Duodenal mucosa (tissue), 2 donors: Measurements from ENCODE around the gene SDC1.

Source experiments
- H3K27ac ChIP-seq: one replicate; pipeline ENCODE4 v1.7.0; 2013; ENCODE audit warnings: low read depth, low read length
- H3K27me3 ChIP-seq, 2 donors: one replicate each; pipeline ENCODE4 v1.7.0; 2013; ENCODE audit warnings: low read length in 2 of 2, control low read depth in 1 of 2; ENCODE audit not compliant: insufficient read depth in 2 of 2, control insufficient read depth in 1 of 2
- H3K36me3 ChIP-seq, 2 donors: one replicate each; pipeline ENCODE4 v1.7.0; 2013; ENCODE audit warnings: low read length in 2 of 2, control low read depth in 1 of 2; ENCODE audit not compliant: insufficient read depth in 2 of 2, control insufficient read depth in 1 of 2
- H3K4me1 ChIP-seq, 2 donors: one replicate each; pipeline ENCODE4 v1.7.0; 2013; ENCODE audit warnings: low read length in 2 of 2, control low read depth in 1 of 2; ENCODE audit not compliant: insufficient read depth in 2 of 2, control insufficient read depth in 1 of 2
- H3K4me3 ChIP-seq, 2 donors: one replicate each; pipeline ENCODE4 v1.7.0; 2013; ENCODE audit warnings: low read length in 2 of 2, low read depth in 1 of 2
- H3K9ac ChIP-seq, 2 donors: one replicate each; pipeline ENCODE4 v1.7.0; 2013; ENCODE audit warnings: low read length in 2 of 2, low read depth in 1 of 2
- H3K9me3 ChIP-seq, 2 donors: one replicate each; pipeline ENCODE4 v1.7.0; 2013; ENCODE audit warnings: low read length in 2 of 2, control low read depth in 1 of 2; ENCODE audit not compliant: control insufficient read depth in 1 of 2

Gene SDC1

DNA sequence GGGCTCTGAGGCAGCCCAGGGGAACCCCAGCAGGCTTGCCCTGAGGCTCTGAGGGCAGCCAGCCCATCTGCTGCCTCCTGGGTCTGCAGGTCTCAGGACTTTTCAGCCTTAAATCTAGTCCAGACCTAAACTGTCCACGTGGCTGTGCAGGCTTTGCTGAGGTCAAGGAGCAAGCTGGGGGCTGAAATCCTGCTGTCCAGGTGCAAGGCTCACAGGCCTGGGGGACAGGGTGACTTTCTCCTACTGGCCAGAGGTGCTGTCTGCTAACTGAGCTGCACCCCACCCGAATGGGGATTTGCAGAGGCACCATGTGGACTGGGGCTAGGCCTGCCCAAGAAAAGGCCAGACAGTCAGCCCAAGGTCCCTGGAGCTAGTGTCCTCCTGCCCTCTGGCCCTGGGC is 32.1 kb downstream of the SDC1 start:
- no peak overlapping the region for H3K27ac ChIP-seq
- H3K27me3 ChIP-seq: no peaks in the 10 kb centered on the region
- H3K4me1 ChIP-seq: peaks cover 33 to 48% of the 10 kb centered on the region in 2 donors
- H3K9ac ChIP-seq: no peak overlapping the region
- H3K36me3 ChIP-seq: no peaks in the 10 kb centered on the region
- no peak overlapping the region for H3K4me3 ChIP-seq
- no peaks in the 10 kb centered on the region for H3K9me3 ChIP-seq

DNA sequence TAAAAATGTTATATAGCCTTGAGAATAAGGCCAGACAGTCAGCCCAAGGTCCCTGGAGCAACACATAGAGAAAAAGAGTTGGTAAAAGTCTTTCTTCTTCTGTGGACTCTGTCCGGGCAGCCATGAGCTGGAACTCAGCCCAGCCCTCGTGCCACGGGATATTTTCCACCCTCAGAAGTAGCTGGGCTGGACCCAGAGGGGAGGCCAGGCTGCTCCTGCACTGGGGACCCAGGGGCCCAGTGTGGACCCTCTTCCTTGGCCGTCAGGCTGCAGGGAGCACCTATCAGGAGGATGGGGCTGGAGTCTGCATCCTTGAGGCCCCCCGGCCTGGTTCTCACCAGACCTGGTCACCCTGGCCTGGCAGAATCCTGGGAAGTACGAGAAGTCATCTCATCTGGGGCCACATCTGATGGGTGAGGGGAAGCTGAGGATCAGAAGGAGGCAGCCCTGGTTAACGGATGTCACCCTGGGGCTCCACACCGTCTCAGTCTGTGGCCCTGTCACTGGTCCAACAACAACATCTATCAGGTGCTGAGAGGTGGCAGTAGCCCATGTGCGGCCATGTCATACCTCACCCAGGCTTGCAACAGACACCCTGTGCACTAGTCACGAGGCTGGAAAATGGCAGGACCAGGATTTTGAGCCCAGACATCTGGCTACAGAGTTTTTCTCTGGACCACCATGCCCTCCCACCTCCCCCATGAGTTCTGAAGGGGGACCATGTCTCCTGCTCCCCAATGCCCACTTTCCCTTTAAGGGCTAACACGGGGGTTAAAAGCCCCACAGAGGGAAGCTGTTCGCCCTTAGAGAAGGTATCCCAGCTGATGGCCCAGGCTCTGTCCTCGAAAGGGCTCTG is 33.0 kb downstream of the SDC1 start:
- H3K9me3 ChIP-seq: no peaks in the 10 kb centered on the region
- H3K27me3 ChIP-seq: no peaks in the 10 kb centered on the region
- H3K4me1 ChIP-seq: peaks cover 32 to 44% of the 10 kb centered on the region in 2 donors
- peak overlapping the region; percentile 7 for H3K27ac ChIP-seq
- H3K36me3 ChIP-seq: no peaks in the 10 kb centered on the region
- H3K9ac ChIP-seq: peak overlapping the region in 1 of 2 donors; percentile 2
- H3K4me3 ChIP-seq: no peak overlapping the region

DNA sequence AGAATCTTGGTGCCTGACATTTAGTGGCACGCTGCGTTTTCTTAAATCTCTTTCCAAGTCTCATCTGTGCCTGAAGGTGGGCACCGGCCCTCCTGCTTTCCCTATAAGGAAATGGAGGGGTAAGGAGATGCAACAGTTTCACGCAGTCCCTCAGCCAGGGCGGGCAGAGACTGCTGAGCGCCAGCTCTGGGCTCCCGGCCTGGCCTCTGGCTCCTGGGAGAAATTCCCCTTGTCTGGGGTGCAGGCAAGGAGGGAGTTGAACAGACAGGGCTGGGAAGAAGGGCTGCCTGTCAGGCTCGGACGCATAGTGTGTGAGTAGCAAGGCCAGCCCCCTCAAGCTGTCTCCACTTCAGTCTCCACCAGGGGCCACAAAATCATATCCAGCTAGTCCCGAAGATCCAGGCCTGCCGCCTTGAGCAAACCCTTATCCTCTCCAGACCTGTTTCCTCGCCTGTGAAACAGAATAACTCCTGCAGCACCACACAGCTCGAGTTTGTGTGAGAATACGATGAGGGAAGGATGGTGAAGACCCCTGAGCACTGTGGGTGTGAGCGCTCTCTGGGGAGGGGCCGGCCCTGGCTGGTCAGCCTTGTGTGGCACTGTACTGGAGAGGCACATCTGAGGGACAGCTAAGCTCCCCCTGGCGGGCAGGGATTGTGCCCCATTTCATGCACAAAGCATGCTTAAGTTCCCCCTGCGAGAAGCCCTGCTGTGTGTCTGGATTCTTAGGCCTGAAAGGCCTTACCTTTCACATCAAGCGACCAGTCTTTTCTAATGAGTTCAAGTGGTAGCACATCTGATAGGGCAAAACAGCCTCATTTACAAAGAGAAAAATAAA is 33.8 kb downstream of the SDC1 start:
- H3K9ac ChIP-seq: peak overlapping the region in 1 of 2 donors; percentile 2
- no peaks in the 10 kb centered on the region for H3K9me3 ChIP-seq
- peaks cover 32 to 43% of the 10 kb centered on the region in 2 donors for H3K4me1 ChIP-seq
- H3K27me3 ChIP-seq: no peaks in the 10 kb centered on the region
- H3K27ac ChIP-seq: no peak overlapping the region
- H3K36me3 ChIP-seq: no peaks in the 10 kb centered on the region
- no peak overlapping the region for H3K4me3 ChIP-seq

DNA sequence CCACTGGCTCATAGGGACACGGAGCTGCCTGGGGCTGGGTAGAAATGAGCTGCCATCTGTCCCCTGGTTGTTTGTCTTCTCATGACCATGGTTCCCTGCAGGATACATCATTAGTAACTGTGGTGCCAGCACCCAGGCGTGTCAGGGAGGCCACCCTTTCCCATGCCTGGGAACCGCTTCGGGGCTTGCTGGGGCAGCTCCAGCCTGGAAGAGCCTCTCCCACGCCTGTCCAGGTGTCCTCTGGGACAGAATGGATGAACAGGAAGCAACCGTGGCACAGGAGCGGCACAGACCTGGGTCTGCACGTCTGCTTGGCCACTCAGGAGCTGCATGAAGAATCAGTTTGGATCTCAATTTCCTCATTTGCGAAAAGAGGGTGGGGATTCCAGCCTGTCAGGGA is 34.8 kb downstream of the SDC1 start:
- no peaks in the 10 kb centered on the region for H3K27me3 ChIP-seq
- H3K4me1 ChIP-seq: peaks cover 41 to 47% of the 10 kb centered on the region in 2 donors
- no peaks in the 10 kb centered on the region for H3K9me3 ChIP-seq
- no peak overlapping the region for H3K9ac ChIP-seq
- H3K4me3 ChIP-seq: no peak overlapping the region
- H3K27ac ChIP-seq: no peak overlapping the region
- H3K36me3 ChIP-seq: no peaks in the 10 kb centered on the region

DNA sequence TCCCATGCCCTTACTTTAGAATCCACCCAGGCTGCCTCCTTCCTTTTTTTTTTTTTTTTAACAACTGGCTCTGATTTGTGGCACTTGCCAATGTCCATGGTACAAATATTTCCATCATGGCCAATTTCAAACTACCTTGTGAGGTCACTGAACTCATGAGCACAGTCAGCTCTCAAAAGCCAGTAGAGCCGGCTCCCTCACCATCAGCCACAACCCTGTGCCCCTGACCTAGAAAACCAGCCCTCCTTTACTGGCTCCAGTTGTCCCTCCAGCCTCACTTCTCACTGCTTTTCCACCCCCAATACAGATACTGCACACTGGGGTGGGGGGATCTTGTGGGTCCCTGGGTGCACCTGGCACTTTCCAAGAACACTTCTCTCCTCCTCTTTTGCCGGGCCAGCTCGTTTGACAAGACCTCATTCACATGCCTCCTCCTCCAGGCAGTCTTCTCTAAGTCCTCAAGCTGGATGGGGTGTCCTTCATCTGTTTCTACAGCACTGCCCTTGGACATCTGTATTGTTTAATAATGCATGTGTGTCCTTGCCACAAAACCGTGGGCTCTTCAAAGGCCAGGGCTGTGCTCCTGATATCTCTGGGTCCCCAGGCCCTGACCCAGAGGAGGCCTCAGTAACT is 35.5 kb downstream of the SDC1 start:
- Histone ChIP-seq H3K9ac (no peak overlapping the region), H3K9me3 (no peaks in the 10 kb centered on the region), H3K4me1 (peaks cover 44% of the 10 kb centered on the region in 2 donors), H3K27ac (no peak overlapping the region), H3K4me3 (no peak overlapping the region), H3K36me3 (no peaks in the 10 kb centered on the region), H3K27me3 (no peaks in the 10 kb centered on the region)

DNA sequence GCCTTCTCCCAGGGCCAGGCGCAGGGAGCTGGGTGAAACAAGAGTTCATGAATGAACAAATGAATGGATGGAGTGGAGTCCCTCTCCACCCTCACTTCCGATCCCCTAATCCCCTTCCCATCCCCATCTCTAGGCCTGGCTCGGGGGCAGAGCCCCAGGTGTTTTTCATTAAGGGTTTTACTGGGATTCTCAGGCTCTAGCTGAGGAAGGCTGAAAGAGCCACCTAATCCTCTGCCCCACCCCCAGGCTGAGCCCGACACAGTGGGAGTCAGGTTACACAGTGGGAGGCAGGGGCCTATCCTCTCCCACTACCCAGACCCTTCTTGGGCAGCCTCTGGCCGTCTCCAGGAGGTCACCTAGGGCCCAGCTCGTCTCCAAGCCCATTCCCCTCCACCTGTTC is 36.1 kb downstream of the SDC1 start:
- no peaks in the 10 kb centered on the region for H3K36me3 ChIP-seq
- H3K27ac ChIP-seq: no peak overlapping the region
- H3K9me3 ChIP-seq: no peaks in the 10 kb centered on the region
- no peaks in the 10 kb centered on the region for H3K27me3 ChIP-seq
- peaks cover 44 to 48% of the 10 kb centered on the region in 2 donors for H3K4me1 ChIP-seq
- H3K4me3 ChIP-seq: no peak overlapping the region
- H3K9ac ChIP-seq: no peak overlapping the region

DNA sequence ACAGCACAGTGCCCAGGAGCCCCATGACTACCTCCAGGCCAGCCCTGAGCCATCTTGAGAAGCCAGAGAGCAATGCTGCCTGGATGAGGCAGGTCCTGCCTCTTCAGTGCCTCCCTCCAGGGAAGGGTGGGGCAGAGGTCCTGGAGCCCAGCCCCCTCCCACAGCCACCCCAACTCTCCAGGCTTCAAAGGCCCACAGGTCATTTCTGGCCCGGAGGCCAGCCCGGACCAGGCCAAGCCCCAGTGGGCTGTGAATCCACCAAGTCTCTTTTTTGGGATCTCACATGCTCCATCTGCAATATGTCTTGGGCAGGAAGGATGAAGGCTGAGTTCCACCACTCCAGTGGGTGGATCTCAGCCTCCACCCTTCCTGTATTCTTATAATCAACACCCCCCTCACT is 36.7 kb downstream of the SDC1 start:
- no peak overlapping the region for H3K27ac ChIP-seq
- H3K9me3 ChIP-seq: no peaks in the 10 kb centered on the region
- H3K4me3 ChIP-seq: no peak overlapping the region
- H3K27me3 ChIP-seq: no peaks in the 10 kb centered on the region
- no peak overlapping the region for H3K9ac ChIP-seq
- no peaks in the 10 kb centered on the region for H3K36me3 ChIP-seq
- H3K4me1 ChIP-seq: peaks cover 44 to 48% of the 10 kb centered on the region in 2 donors

DNA sequence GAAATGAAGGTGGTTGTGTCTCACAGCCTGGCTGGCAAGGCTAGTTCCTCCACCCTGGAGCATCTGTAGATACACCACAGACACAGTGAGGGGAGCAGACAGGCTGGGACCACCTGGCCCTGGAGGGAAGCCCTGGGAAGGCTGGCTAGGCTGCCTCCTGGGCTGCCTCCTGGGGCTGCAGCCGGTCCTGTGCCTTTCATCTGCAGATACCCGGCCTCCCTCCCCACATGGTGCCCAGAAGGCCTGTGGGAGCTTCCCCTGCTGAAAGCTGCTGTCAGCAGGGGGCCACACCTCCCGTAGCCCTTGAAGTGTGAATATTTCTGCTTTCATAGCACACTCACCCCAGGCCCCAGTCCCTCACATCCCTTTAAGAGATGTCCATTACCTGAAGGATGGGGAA is 37.6 kb downstream of the SDC1 start:
- no peaks in the 10 kb centered on the region for H3K9me3 ChIP-seq
- no peak overlapping the region for H3K27ac ChIP-seq
- H3K4me1 ChIP-seq: peaks cover 44 to 48% of the 10 kb centered on the region in 2 donors
- no peaks in the 10 kb centered on the region for H3K27me3 ChIP-seq
- no peak overlapping the region for H3K9ac ChIP-seq
- H3K4me3 ChIP-seq: no peak overlapping the region
- H3K36me3 ChIP-seq: no peaks in the 10 kb centered on the region

DNA sequence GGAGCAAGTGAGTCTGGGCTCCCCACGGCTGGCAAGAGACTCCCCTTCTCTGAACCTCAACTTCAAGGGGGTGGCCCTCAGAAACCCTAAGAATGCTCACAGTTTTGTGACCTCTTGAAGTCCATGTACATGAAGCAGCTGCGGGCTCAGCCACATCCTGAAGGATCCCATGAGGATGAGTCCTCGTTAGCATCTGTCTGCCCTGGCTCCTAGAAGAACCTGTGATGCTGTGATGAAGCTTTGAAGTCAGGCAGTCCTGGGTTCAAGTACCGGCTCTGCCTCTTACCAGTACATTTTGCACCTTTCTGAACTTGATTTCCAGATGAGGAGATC is 38.1 kb downstream of the SDC1 start:
- Histone ChIP-seq H3K4me3 (peak overlapping the region; percentile 46 to 64), H3K9me3 (no peaks in the 10 kb centered on the region), H3K9ac (peak overlapping the region in 1 of 2 donors; percentile 19), H3K27me3 (no peaks in the 10 kb centered on the region), H3K4me1 (peaks cover 42 to 45% of the 10 kb centered on the region in 2 donors), H3K27ac (peak overlapping the region; percentile 30), H3K36me3 (no peaks in the 10 kb centered on the region)
